ENCODE data around the gene DDX10.

The DDX10 gene

GRCh38 chr11:108963118-108963517, 298.2 kb downstream of the DDX10 start:
- H3K27ac ChIP-seq: no peak overlapping the region
- TF ChIP-seq CTCF (conservative IDR thresholded peaks at IDR 0.05) (no peak), ZFX (IDR thresholded peaks at IDR 0.05) (no peak)

- H3K27ac ChIP-seq: no peak overlapping the region
- TF ChIP-seq CTCF (conservative IDR thresholded peaks at IDR 0.05): no peak
- TF ChIP-seq ZFX (IDR thresholded peaks at IDR 0.05): no peak
Observed at GRCh38 chr11:108965306-108966001, 300.6 kb downstream of the DDX10 start.

GRCh38 chr11:108966206-108966605, 301.3 kb downstream of the DDX10 start:
- TF ChIP-seq CTCF (conservative IDR thresholded peaks at IDR 0.05): no peak
- TF ChIP-seq ZFX (IDR thresholded peaks at IDR 0.05): no peak
- no peak overlapping the region for H3K27ac ChIP-seq

GRCh38 chr11:108966978-108967377, 302.1 kb downstream of the DDX10 start:
- TF ChIP-seq ZFX (IDR thresholded peaks at IDR 0.05): no peak
- TF ChIP-seq CTCF (conservative IDR thresholded peaks at IDR 0.05): no peak
- H3K27ac ChIP-seq: no peak overlapping the region

- no peak for TF ChIP-seq CTCF (conservative IDR thresholded peaks at IDR 0.05)
- TF ChIP-seq ZFX (IDR thresholded peaks at IDR 0.05): no peak
- no peak overlapping the region for H3K27ac ChIP-seq
Observed at GRCh38 chr11:108967571-108967970, 302.7 kb downstream of the DDX10 start.

- TF ChIP-seq CTCF (conservative IDR thresholded peaks at IDR 0.05) (no peak), ZFX (IDR thresholded peaks at IDR 0.05) (no peak)
- no peak overlapping the region for H3K27ac ChIP-seq
Observed at GRCh38 chr11:108970221-108970991, 305.5 kb downstream of the DDX10 start.

GRCh38 chr11:108973402-108974162, 308.7 kb downstream of the DDX10 start:
- no peak overlapping the region for H3K27ac ChIP-seq
- TF ChIP-seq CTCF (conservative IDR thresholded peaks at IDR 0.05) (no peak), ZFX (IDR thresholded peaks at IDR 0.05) (no peak)
